CD1c-positive myeloid dendritic cell (primary cell): ENCODE results near the gene CARM1.
"Not testable (repeated sequence)": the region's sequence is repeated elsewhere in the genome, so short reads cannot be mapped to it uniquely, and the experiment has no call there.

Experiments
- DNase-seq: peaks from one replicate; pipeline ENCODE4 v3.0.0-alpha.2; 2016; ENCODE audit errors: extremely low spot score

CARM1 gene

GRCh38 chr19:10872546-10873107, 1.3 kb downstream of the CARM1 start:
- no peak for DNase-seq

- DNase-seq: no peak
Observed at GRCh38 chr19:10874024-10874423, 2.7 kb downstream of the CARM1 start.

GRCh38 chr19:10876459-10877240, 5.3 kb downstream of the CARM1 start:
- peak; percentile 89 for DNase-seq

- not testable (repeated sequence) for DNase-seq
Observed at GRCh38 chr19:10877608-10878007, 6.3 kb downstream of the CARM1 start.

GRCh38 chr19:10878253-10878652, 6.9 kb downstream of the CARM1 start:
- DNase-seq: no peak

GRCh38 chr19:10881403-10882107, 10.2 kb downstream of the CARM1 start:
- no peak for DNase-seq

GRCh38 chr19:10882108-10882457, 10.7 kb downstream of the CARM1 start:
- DNase-seq: no peak

GRCh38 chr19:10884274-10884673, 12.9 kb downstream of the CARM1 start:
- DNase-seq: no peak

- no peak for DNase-seq
Observed at GRCh38 chr19:10885201-10886169, 14.1 kb downstream of the CARM1 start.

GRCh38 chr19:10887616-10888367, 16.4 kb downstream of the CARM1 start:
- DNase-seq: no peak

- DNase-seq: no peak
Observed at GRCh38 chr19:10888421-10888866, 17.1 kb downstream of the CARM1 start.

GRCh38 chr19:10889880-10890279, 18.5 kb downstream of the CARM1 start:
- DNase-seq: no peak

GRCh38 chr19:10891405-10892086, 20.2 kb downstream of the CARM1 start:
- no peak for DNase-seq

- DNase-seq: no peak
Observed at GRCh38 chr19:10892256-10892655, 20.9 kb downstream of the CARM1 start.

- DNase-seq: no peak
Observed at GRCh38 chr19:10894911-10895213, 23.5 kb downstream of the CARM1 start.

GRCh38 chr19:10895363-10895762, 24.0 kb downstream of the CARM1 start:
- no peak for DNase-seq

- DNase-seq: no peak
Observed at GRCh38 chr19:10895920-10896319, 24.6 kb downstream of the CARM1 start.

GRCh38 chr19:10896851-10897526, 25.6 kb downstream of the CARM1 start:
- DNase-seq: peak; percentile 42

GRCh38 chr19:10898633-10899032, 27.3 kb downstream of the CARM1 start:
- no peak for DNase-seq

GRCh38 chr19:10899151-10899653, 27.8 kb downstream of the CARM1 start:
- DNase-seq: no peak
